ENCODE measurements around the gene TK2.

GRCh38 chr16:66502020-66502913 lies 47.7 kb downstream of the TK2 start:
- TF ChIP-seq CTCF (IDR thresholded peaks at IDR 0.05; ENCODE audit: low read depth, low read length) (no peak), POLR2A (IDR thresholded peaks at IDR 0.05; ENCODE audit: extremely low read depth, insufficient read length) (no peak), MYC (IDR thresholded peaks at IDR 0.05; ENCODE audit: low read depth, low read length) (no peak), MAX (IDR thresholded peaks at IDR 0.05; ENCODE audit: low read depth, low read length) (no peak)

Data from NB4 (cell line).